ENCODE results near the gene PPIH.
"Not testable (repeated sequence)": the region's sequence is repeated elsewhere in the genome, so short reads cannot be mapped to it uniquely, and the experiment has no call there.

Gene PPIH

DNA sequence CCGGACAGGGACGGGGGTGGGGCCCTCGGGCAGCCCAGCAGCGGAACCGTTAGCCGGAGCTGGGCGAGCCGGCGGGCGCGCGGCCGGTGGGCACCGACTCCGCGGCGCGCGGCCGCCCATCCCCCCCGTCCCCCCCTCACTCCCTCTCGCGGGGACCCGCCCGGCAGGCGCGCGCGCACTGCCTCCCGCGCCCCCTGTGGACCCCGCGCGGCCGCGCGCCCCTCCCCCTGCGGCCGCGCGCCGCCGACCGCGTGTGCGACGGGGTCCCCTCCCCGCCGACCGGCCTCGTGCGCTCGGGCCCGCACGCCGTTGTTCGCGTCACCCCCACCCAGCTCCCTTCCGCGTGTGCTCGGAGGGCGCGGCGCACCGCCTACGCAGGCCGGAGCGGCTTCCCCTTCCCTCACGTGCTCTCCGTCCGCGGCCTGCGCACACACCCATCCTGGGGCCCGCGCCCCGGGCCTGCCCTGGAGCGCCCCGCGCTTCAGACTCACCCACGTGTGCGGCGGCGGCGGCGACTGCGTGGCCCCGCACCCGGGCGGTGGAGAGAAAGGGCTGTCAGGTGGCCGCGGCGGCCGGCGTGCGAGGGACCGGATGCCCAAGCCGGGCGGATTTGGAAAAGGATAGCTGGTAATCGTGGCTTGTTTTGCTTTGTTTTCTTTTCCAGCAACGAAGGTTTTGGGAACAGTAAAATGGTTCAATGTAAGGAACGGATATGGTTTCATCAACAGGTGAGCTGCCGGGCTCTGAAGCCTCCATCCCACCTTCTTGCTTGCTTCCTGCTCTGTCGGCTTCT, 24.7 kb downstream of the PPIH start:
- DNase-seq = peak; percentile 63

- DNase-seq = no peak
These were observed 25.9 kb downstream of the PPIH start for GRCh38 chr1:42684139-42684538.

DNA sequence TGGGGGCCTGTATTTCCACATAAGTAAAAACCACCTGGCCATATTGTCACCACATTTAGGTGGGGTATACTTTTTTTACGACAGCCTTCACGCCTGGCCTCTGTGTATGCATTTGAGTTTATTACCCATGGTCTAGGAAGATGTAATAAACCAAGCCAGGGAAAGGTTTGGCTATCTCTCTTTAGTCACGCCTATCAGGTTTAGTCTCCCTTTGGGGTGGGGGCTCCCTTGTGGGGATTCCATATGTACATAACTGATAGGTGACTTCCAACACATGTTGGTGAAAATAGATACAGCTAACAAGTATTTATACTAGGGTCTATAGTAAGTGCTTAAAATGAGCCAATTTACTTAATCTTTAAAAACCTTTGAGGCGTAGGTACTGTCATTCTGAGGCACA, 28.2 kb downstream of the PPIH start:
- no peak for DNase-seq

DNA sequence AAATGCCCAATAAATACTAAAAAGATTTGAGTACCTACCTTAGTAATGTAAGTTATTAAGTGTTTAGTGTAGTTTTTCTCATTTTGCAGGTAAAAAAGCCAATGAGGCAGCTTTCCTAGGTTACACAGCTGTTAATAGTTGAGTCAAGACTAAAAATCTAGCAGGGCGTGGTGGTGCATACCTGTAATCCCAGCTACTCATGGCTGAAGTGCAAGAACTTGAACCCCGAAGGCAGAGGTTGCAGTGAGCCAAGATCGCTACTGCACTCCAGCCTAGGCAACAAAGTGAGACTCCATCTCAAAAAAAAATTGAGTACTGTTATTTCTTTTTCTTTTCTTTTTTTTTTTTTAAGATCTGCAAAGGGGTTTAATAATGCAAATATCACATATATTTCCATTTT, 31.7 kb downstream of the PPIH start:
- DNase-seq = no peak

DNA sequence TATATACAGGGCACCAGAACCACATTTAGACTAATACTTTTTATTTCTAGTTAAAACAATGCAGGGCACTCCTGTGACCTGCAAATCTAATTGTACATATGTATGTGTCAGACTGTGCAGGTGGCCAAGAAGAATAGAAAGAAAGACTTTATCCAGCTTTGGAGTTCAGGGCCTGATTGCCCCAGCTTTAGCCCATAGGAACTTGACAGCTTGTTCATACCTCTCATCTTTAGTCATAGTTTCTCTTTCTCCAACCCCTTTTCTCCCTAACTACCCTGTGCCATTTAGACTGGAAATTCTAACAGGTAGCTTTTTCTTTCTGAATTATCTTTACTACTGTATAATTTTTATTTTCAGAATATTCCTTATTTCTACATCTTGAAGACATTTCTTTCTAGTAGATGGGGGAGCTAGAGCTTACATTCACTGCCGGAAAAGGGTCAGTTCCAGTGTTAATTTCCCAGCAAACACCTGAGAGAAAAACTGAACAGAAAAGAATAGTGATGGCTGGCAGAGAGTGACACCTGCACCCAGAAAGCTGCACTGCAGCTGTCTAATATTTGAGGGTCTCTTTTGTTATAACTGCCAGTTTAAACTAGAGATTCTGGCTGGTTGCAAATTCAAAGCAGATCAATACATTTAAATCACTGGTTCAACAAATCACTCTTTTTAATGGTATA, 32.4 kb downstream of the PPIH start:
- no peak for DNase-seq

DNA sequence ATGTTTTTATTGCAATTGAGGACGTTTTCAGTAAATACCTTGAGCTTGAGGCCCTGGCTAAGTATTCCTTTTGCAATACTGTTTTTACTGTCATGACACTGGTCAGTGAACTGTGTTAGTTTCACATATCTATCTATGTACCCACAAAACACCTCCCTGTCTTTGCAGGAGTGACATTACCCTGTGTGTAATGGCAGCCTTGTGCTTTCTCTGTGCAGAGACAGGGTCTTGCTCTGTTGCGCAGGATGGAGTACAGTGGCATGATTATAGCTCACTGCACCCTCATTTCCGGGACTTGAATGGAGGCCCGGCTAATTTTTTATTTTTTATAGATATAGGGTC, 32.9 kb downstream of the PPIH start:
- DNase-seq = no peak

- DNase-seq = no peak
These were observed 34.2 kb downstream of the PPIH start for GRCh38 chr1:42692461-42692860.

- DNase-seq = no peak
These were observed 34.7 kb downstream of the PPIH start for GRCh38 chr1:42692911-42693310.

- no peak for DNase-seq
These were observed 40.0 kb downstream of the PPIH start for GRCh38 chr1:42698081-42698813.

DNA sequence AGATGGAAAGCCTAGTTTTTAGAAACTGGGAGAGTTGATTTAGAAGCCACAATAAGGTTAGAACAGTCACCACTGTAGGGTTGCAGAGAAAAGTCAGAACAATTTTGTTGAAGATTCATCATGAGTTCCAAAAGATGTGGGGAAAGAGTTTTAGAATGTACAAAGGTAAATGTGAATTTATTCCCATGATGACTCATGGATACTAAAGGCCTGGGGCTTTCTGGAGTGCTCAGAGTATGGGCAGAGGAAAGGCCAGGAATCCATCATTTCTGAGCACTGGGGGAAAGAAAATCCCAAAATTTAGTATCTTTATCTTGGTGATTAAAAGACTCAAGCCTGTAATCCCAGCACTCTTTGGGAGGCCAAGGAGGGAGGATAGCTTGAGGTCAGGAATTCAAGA, 41.8 kb downstream of the PPIH start:
- DNase-seq = no peak

GRCh38 chr1:42703888-42704464, 45.8 kb downstream of the PPIH start:
- no peak for DNase-seq

DNA sequence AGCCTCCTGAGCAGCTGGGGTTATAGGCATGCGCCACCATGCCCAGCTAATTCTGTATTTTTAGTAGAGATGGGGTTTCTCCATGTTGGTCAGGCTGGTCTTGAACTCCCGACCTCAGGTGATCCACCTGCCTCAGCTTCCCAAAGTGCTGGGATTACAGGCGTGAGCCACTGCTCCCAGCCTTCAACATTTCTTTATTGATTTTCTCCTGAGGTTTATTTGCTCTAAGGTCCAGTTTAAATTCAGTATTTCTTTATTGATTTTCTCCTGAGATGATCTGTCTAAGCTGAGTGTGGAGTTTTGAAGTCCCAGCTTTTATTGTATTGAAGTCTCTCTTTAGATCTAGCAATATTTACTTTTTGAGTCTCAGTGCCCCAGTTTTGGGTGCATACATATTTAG, 54.6 kb downstream of the PPIH start:
- DNase-seq = not testable (repeated sequence)

DNA sequence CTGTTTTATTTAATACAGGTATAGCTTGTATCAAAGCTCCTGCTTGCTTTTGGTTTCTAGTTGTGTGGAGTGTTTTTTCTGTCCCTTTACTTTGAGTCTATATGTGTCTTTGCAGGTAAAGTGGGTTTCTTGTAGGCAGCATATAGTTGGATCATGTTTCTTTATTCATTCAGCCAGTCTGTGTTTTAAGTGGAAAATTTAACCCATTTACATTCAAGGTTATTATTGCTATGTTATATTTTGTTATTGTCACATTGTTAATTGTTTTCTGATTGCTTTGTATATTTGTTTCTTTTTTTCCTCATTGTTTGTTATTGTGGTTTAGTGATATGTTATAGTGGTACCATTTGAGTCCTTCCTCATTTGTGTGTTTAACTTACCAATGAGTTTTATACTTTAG, 55.1 kb downstream of the PPIH start:
- no peak for DNase-seq

- DNase-seq = not testable (repeated sequence)
These were observed 56.2 kb downstream of the PPIH start for GRCh38 chr1:42714441-42714840.

DNA sequence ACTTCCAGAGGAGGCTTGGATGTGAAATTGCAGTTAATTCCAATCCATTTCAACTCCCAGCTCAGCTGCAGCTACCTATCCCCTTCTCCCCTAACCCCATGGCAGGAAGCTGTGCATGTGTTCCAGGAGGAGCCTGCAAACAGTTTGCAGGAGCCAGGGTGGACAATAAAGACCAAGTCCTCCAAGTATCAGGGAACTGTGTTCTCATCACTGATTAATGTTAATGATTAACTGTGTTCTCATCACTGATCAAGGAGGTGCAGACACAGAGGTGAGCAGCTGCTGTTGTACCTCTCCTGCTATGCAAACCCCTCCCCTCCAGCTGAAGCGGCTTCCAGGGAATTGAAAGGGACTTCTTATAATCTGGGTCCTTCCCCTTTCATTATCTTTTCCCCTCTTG, 62.6 kb downstream of the PPIH start:
- no peak for DNase-seq

DNA sequence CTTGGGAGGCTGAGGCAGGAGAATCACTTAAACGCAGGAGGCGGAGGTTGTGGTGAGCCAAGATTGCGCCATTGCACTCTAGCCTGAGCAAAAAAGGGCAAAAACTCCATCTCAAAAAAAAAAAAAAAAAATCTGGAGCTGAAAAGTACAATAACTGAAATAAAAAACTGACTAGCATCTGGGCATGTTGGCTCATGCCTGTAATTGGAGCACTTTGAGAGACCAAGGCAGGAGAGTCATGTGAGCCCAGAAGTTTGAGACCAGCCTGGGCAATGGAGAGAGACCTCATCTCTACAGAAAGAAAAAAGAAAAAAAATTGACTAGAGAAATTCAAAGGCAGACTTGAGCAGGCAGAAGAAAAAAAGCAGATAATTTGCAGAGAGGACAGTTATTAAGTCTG, 63.7 kb downstream of the PPIH start:
- DNase-seq = no peak

- not testable (repeated sequence) for DNase-seq
These were observed 64.2 kb downstream of the PPIH start for GRCh38 chr1:42722403-42722802.

- DNase-seq = no peak
These were observed 65.3 kb downstream of the PPIH start for GRCh38 chr1:42723511-42723910.

DNA sequence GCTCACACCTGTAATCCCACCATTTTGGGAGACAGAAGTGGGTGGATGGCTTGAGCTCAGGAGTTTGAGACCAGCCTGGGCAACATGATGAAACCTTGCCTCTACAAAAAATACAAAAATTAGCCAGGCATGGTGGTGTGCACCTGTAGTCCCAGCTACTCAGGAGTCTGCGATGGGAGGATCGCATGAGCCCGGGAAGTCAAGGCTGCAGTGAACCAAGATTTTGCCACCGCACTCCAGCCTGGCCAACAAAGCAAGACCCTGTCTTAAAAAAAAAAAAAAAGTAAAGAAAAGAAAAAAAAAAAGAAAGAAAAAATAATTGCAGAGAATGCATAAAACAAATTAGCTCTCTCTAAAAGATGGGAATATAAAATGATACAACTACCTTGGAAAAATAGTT, 67.6 kb downstream of the PPIH start:
- DNase-seq = not testable (repeated sequence)
